ENCODE data around the gene ARRDC5. TPM values are rescaled to one million over a fixed set of nuclear protein-coding genes. Genes with fewer than 3 reads are reported as not detected.

ARRDC5 gene
- total RNA-seq, 1 donor from 2014 or later: not detected

GRCh38 chr19:4868286-4868834 lies 34.3 kb downstream of the ARRDC5 start:
- Mint-ChIP-seq H3K27ac (ENCODE audit: unreplicated experiment) (no peak overlapping the region), H3K4me1 (ENCODE audit: low read depth, unreplicated experiment) (peaks cover 4% of the 10 kb centered on the region), H3K36me3 (ENCODE audit: low read depth, unreplicated experiment) (peaks cover 7% of the 10 kb centered on the region), H3K9me3 (ENCODE audit: unreplicated experiment) (no peaks in the 10 kb centered on the region), H3K4me3 (ENCODE audit: unreplicated experiment) (peak overlapping the region; percentile 74), H3K27me3 (ENCODE audit: low read depth, unreplicated experiment) (no peaks in the 10 kb centered on the region)
- H4K20me1 ChIP-seq (ENCODE audit: insufficient read depth, low read length): peaks cover 32% of the 10 kb centered on the region
- no peak overlapping the region for H3K4me3 ChIP-seq (ENCODE audit: insufficient read depth, low read depth, low read length)
- no peaks in the 10 kb centered on the region for H3K36me3 ChIP-seq (ENCODE audit: insufficient read depth, low read length)
- no peak overlapping the region for H2AFZ ChIP-seq (ENCODE audit: low read depth, low read length)
- H3K27ac ChIP-seq (ENCODE audit: low read depth, low read length): peak overlapping the region; percentile 87
- H3K27me3 ChIP-seq (ENCODE audit: insufficient read depth, low read length): no peaks in the 10 kb centered on the region
- H3K4me1 ChIP-seq (ENCODE audit: insufficient read depth, low read length): peaks cover 17% of the 10 kb centered on the region
- H3K79me2 ChIP-seq (ENCODE audit: insufficient read depth, low read length): peaks cover 40% of the 10 kb centered on the region
- FAIRE-seq: no peak
- DNase-seq (ENCODE audit: low read depth): no peak
- TF ChIP-seq EZH2 (IDR thresholded peaks at IDR 0.05; ENCODE audit: insufficient read depth, low read length) (no peak), CTCF (IDR thresholded peaks at IDR 0.05; ENCODE audit: insufficient read depth, low read depth, low read length) (no peak)
- H3K9ac ChIP-seq (ENCODE audit: low read length): no peak overlapping the region
- H3K4me2 ChIP-seq (ENCODE audit: low read length): peak overlapping the region; percentile 97
- H3K9me3 ChIP-seq (ENCODE audit: insufficient read depth, low read depth, low read length): no peaks in the 10 kb centered on the region

- TF ChIP-seq EZH2 (IDR thresholded peaks at IDR 0.05; ENCODE audit: insufficient read depth, low read length) (no peak), CTCF (IDR thresholded peaks at IDR 0.05; ENCODE audit: insufficient read depth, low read depth, low read length) (no peak)
- Histone ChIP-seq H3K27ac (ENCODE audit: low read depth, low read length) (peak within 1 kb of the TSS; percentile 87), H3K4me2 (ENCODE audit: low read length) (peak within 1 kb of the TSS; percentile 97), H3K79me2 (ENCODE audit: insufficient read depth, low read length) (peaks cover 42% of the 10 kb centered on the region), H2AFZ (ENCODE audit: low read depth, low read length) (peak within 1 kb of the TSS; percentile 89), H3K27me3 (ENCODE audit: insufficient read depth, low read length) (no peaks in the 10 kb centered on the region), H3K4me3 (ENCODE audit: insufficient read depth, low read depth, low read length) (peak within 1 kb of the TSS; percentile 87), H3K9ac (ENCODE audit: low read length) (peak within 1 kb of the TSS; percentile 87), H3K9me3 (ENCODE audit: insufficient read depth, low read depth, low read length) (no peaks in the 10 kb centered on the region), H4K20me1 (ENCODE audit: insufficient read depth, low read length) (peaks cover 36% of the 10 kb centered on the region), H3K36me3 (ENCODE audit: insufficient read depth, low read length) (no peaks in the 10 kb centered on the region), H3K4me1 (ENCODE audit: insufficient read depth, low read length) (peaks cover 17% of the 10 kb centered on the region)
- DNase-seq (ENCODE audit: low read depth) (peak; percentile 88), FAIRE-seq (no peak)
- peak within 1 kb of the TSS; percentile 75 for H3K27ac Mint-ChIP-seq (ENCODE audit: unreplicated experiment)
- H3K36me3 Mint-ChIP-seq (ENCODE audit: low read depth, unreplicated experiment): peaks cover 7% of the 10 kb centered on the region
- no peaks in the 10 kb centered on the region for H3K9me3 Mint-ChIP-seq (ENCODE audit: unreplicated experiment)
- no peaks in the 10 kb centered on the region for H3K27me3 Mint-ChIP-seq (ENCODE audit: low read depth, unreplicated experiment)
- peak within 1 kb of the TSS; percentile 93 for H3K4me3 Mint-ChIP-seq (ENCODE audit: unreplicated experiment)
- peaks cover 4% of the 10 kb centered on the region for H3K4me1 Mint-ChIP-seq (ENCODE audit: low read depth, unreplicated experiment)
Measured at GRCh38 chr19:4867534-4868285, 35.0 kb downstream of the ARRDC5 start, which contains the start of gene PLIN3. PLIN3 (minus strand) TSS chr19:4867667; CDS start chr19:4861394, 6,273 bp downstream.

All from astrocyte (in vitro differentiated cells and primary cell).